ENCODE data around the gene RPS2. TPM values are rescaled to one million over a fixed set of nuclear protein-coding genes. Genes with fewer than 3 reads are reported as not detected.
"Not testable (repeated sequence)": the region's sequence is repeated elsewhere in the genome, so short reads cannot be mapped to it uniquely, and the experiment has no call there.

Gene RPS2
- total RNA-seq: 1,000 to 10,000 TPM in 1 of 2 donors, 100 to 1,000 TPM in 1; 782 to 1,247 TPM

DNA sequence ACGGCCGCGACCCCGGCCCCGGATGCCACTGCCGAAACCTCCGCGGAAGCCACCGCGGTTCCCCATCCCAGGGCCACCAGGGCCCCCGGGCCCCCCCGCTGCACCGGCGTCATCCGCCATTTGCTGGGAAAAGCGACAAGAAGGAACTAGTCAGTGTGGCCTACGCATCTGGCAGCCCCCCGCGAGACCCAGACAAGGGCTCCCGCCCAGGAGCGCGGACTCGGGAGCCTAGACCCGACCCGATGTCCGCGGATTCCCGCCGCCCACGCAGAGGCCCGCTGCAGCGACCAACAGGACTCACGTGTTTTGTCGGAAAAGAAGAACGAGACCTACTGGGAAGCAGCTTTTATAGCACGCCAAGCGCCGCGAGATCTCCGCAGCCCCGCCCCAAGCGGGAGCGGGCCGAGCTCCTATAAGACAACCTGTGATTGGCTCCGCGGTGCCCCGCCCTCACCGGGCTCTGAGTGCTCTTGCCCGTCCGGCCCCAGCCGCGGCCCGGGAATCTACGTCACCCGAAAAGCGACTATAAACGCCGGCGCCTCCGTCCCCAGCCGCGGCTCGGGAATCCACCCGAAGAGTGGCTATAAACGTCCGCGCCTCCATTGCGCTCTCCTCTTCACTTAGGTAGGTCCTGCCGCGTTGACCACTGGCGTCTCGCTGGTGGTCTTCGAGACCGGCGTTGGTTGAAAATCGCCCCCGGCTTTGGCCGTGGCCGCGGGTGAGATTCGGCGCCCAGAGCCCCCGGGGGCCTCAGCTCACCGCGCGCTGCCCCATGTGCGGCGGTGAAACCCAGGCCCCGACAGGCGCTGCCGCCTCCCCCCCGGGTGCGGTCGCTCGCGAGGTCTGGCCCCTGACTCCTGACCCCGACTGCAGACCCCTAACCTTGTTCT, at the start of gene RPS2:
Gene RPS2 (minus strand): TSS at position 321 of the 890 bp plus-strand sequence. CDS start 201 bp downstream, at position 120.
- TF ChIP-seq, protein P1, sequence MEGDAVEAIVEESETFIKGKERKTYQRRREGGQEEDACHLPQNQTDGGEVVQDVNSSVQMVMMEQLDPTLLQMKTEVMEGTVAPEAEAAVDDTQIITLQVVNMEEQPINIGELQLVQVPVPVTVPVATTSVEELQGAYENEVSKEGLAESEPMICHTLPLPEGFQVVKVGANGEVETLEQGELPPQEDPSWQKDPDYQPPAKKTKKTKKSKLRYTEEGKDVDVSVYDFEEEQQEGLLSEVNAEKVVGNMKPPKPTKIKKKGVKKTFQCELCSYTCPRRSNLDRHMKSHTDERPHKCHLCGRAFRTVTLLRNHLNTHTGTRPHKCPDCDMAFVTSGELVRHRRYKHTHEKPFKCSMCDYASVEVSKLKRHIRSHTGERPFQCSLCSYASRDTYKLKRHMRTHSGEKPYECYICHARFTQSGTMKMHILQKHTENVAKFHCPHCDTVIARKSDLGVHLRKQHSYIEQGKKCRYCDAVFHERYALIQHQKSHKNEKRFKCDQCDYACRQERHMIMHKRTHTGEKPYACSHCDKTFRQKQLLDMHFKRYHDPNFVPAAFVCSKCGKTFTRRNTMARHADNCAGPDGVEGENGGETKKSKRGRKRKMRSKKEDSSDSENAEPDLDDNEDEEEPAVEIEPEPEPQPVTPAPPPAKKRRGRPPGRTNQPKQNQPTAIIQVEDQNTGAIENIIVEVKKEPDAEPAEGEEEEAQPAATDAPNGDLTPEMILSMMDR (IDR thresholded peaks at IDR 0.05): no peak
- H3K4me1 ChIP-seq: peaks cover 0 to 41% of the 10 kb centered on the region in 2 donors
- H3K27me3 ChIP-seq: no peaks in the 10 kb centered on the region
- peak; percentile 100 for DNase-seq (ENCODE audit: low spot score)
- H3K4me3 ChIP-seq: peak within 1 kb of the TSS; percentile 74 to 80
- peaks cover 26% of the 10 kb centered on the region for H3K36me3 ChIP-seq
- peak within 1 kb of the TSS; percentile 88 to 91 for H3K27ac ChIP-seq
- no peaks in the 10 kb centered on the region for H3K9me3 ChIP-seq

GRCh38 chr16:2013527-2013926, 48.9 kb upstream of the RPS2 start:
- Histone ChIP-seq H3K36me3 (no peaks in the 10 kb centered on the region), H3K4me1 (peaks cover 0 to 15% of the 10 kb centered on the region in 2 donors), H3K9me3 (no peaks in the 10 kb centered on the region), H3K4me3 (no peak overlapping the region), H3K27me3 (no peaks in the 10 kb centered on the region), H3K27ac (no peak overlapping the region)
- TF ChIP-seq, protein P1 (IDR thresholded peaks at IDR 0.05): no peak
- DNase-seq (ENCODE audit: low spot score): no peak

GRCh38 chr16:2011726-2012125, 47.1 kb upstream of the RPS2 start:
- H3K9me3 ChIP-seq; H3K27me3 ChIP-seq; DNase-seq (ENCODE audit: low spot score); H3K4me3 ChIP-seq; H3K36me3 ChIP-seq; H3K27ac ChIP-seq: not testable (repeated sequence)
- peaks cover 0 to 33% of the 10 kb centered on the region in 2 donors for H3K4me1 ChIP-seq

DNA sequence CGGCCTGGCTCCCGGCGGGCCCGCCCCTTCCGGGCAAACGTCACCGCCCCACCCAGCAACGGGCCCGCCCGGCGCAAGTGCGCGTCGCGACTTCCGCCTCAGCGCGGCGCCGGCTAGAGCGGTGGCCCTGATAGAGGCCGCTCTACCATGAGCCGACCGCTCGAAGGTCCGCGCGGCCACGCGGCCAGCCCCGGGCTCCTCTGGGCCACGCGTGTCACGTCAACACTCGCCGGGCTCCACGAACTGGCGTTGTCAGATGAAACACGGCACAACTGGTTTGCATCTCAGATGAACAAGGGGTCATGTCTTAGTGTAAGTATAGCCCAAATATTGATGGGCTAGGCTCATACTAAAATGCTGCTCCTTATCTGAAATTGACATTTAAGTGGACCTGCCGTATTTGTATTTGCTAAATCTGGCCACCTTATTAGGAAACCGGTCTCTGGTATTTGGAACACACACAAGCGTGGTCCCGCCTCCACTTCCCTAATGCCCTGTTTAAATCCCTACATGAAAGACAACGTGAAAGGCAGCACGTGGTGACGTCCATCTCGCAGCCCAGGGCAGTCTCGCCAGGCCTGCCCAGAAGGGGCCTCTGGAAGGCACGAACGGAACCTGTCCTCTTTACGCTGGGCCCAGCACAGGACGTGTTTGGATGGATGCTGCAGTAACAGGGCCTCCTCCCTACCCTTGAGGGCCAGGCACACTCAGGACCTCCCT, 45.3 kb upstream of the RPS2 start, which contains the start of gene ZNF598:
Gene ZNF598 (minus strand): TSS at position 31 of the 720 bp plus-strand sequence.
- Histone ChIP-seq H3K9me3 (no peaks in the 10 kb centered on the region), H3K4me3 (peak within 1 kb of the TSS; percentile 92 to 99), H3K27ac (peak within 1 kb of the TSS; percentile 84 to 91), H3K4me1 (peaks cover 0 to 51% of the 10 kb centered on the region in 2 donors), H3K27me3 (no peaks in the 10 kb centered on the region), H3K36me3 (no peaks in the 10 kb centered on the region)
- TF ChIP-seq, protein P1 (IDR thresholded peaks at IDR 0.05): peak in 1 of 2 donors; percentile 11
- DNase-seq (ENCODE audit: low spot score): peak; percentile 73

- DNase-seq (ENCODE audit: low spot score): no peak
- TF ChIP-seq, protein P1 (IDR thresholded peaks at IDR 0.05): no peak
Measured at GRCh38 chr16:2009164-2009711, 44.6 kb upstream of the RPS2 start.

More at GRCh38 chr16:2009164-2009711, 44.6 kb upstream of the RPS2 start:
- peak overlapping the region; percentile 92 to 99 for H3K4me3 ChIP-seq
- H3K36me3 ChIP-seq: no peaks in the 10 kb centered on the region
- H3K27ac ChIP-seq: peak overlapping the region; percentile 84 to 91
- H3K9me3 ChIP-seq: no peaks in the 10 kb centered on the region
- no peaks in the 10 kb centered on the region for H3K27me3 ChIP-seq
- H3K4me1 ChIP-seq: peaks cover 0 to 58% of the 10 kb centered on the region in 2 donors
